H9 (cell line): ENCODE results near the gene PRMT2. TPM values are rescaled to one million over a fixed set of nuclear protein-coding genes. Genes with fewer than 3 reads are reported as not detected.

Experiments
- DNase-seq: peaks from one replicate; pipeline ENCODE4 v3.0.0-alpha.2; 2017
- H2AFZ ChIP-seq: one replicate; pipeline ENCODE4 v1.6.1; 2013; ENCODE audit warnings: mild to moderate bottlenecking, low read length, control low read depth, moderate library complexity
- H2AK5ac ChIP-seq: 2 replicates; pipeline ENCODE4 v1.6.1; 2013; ENCODE audit warnings: low read length, control low read depth, mixed read lengths; ENCODE audit not compliant: insufficient read length
- H2BK120ac ChIP-seq: one replicate; pipeline ENCODE4 v1.6.1; 2013; ENCODE audit warnings: low read depth, mild to moderate bottlenecking, low read length, control low read depth, inconsistent platforms; ENCODE audit not compliant: poor library complexity, severe bottlenecking
- H2BK12ac ChIP-seq: 2 replicates; pipeline ENCODE4 v1.6.1; 2013; ENCODE audit warnings: low read length, control low read depth, mixed read lengths, low read depth; ENCODE audit not compliant: insufficient read length
- H2BK15ac ChIP-seq: 2 replicates; pipeline ENCODE4 v1.6.1; 2013; ENCODE audit warnings: low read depth, low read length, control low read depth
- H2BK20ac ChIP-seq: one replicate; pipeline ENCODE4 v1.6.1; 2013; ENCODE audit warnings: low read depth, mild to moderate bottlenecking, low read length, control low read depth, inconsistent platforms; ENCODE audit not compliant: poor library complexity, severe bottlenecking
- H2BK5ac ChIP-seq: 2 replicates; pipeline ENCODE4 v1.6.1; 2013; ENCODE audit warnings: low read length, control low read depth, mixed read lengths; ENCODE audit not compliant: insufficient read length
- H3K14ac ChIP-seq: 2 replicates; pipeline ENCODE4 v1.6.1; 2013; ENCODE audit warnings: low read length, control low read depth; ENCODE audit not compliant: insufficient read depth
- H3K18ac ChIP-seq: 2 replicates; pipeline ENCODE4 v1.6.1; 2013; ENCODE audit warnings: low read depth, mild to moderate bottlenecking, mixed read lengths, low read length, control low read depth; ENCODE audit not compliant: insufficient read length
- H3K23ac ChIP-seq: 2 replicates; pipeline ENCODE4 v1.6.1; 2013; ENCODE audit warnings: low read length, control low read depth, mixed read lengths, low read depth; ENCODE audit not compliant: insufficient read length
- H3K23me2 ChIP-seq: 2 replicates; pipeline ENCODE4 v1.6.1; 2013; ENCODE audit warnings: low read depth, mild to moderate bottlenecking, mixed read lengths, low read length, control low read depth; ENCODE audit not compliant: insufficient read length, poor library complexity, severe bottlenecking
- H3K27ac ChIP-seq: 2 replicates; pipeline ENCODE4 v1.5.1; 2013; ENCODE audit warnings: low read length, control low read depth, mixed read lengths, low read depth; ENCODE audit not compliant: insufficient read length
- H3K27me3 ChIP-seq: 2 replicates; pipeline ENCODE4 v1.6.1; 2013; ENCODE audit warnings: low read length, control low read depth, inconsistent platforms; ENCODE audit not compliant: insufficient read depth
- H3K4ac ChIP-seq: 2 replicates; pipeline ENCODE4 v1.6.1; 2013; ENCODE audit warnings: low read depth, mild to moderate bottlenecking, control low read depth, inconsistent platforms, low read length, moderate library complexity
- H3K4me1 ChIP-seq: 2 replicates; pipeline ENCODE4 v1.6.1; 2013; ENCODE audit warnings: low read length, control low read depth, inconsistent platforms; ENCODE audit not compliant: insufficient read depth
- H3K4me2 ChIP-seq: 2 replicates; pipeline ENCODE4 v1.6.1; 2013; ENCODE audit warnings: low read length, control low read depth, mixed read lengths; ENCODE audit not compliant: insufficient read length, insufficient read depth
- H3K56ac ChIP-seq: 2 replicates; pipeline ENCODE4 v1.6.1; 2013; ENCODE audit warnings: low read depth, mild to moderate bottlenecking, mixed read lengths, low read length, control low read depth; ENCODE audit not compliant: insufficient read length
- H3K79me1 ChIP-seq: 2 replicates; pipeline ENCODE4 v1.6.1; 2013; ENCODE audit warnings: low read depth, mild to moderate bottlenecking, moderate library complexity, low read length, control low read depth, inconsistent platforms; ENCODE audit not compliant: insufficient read depth, poor library complexity, severe bottlenecking
- H3K79me2 ChIP-seq: 2 replicates; pipeline ENCODE4 v1.6.1; 2013; ENCODE audit warnings: low read length, control low read depth, inconsistent platforms; ENCODE audit not compliant: insufficient read depth
- H3K9ac ChIP-seq: 2 replicates; pipeline ENCODE4 v1.6.1; 2013; ENCODE audit warnings: low read length, control low read depth, mixed read lengths; ENCODE audit not compliant: insufficient read length; ENCODE audit errors: extremely low read depth
- H3K9me3 ChIP-seq: one replicate; pipeline ENCODE4 v1.6.1; 2013; ENCODE audit warnings: low read depth, low read length, inconsistent platforms; ENCODE audit not compliant: control insufficient read depth
- H3T11ph ChIP-seq: one replicate; pipeline ENCODE4 v1.6.1; 2013; ENCODE audit warnings: mild to moderate bottlenecking, low read length, control low read depth, inconsistent platforms
- H4K20me1 ChIP-seq: one replicate; pipeline ENCODE4 v1.6.1; 2013; ENCODE audit not compliant: control insufficient read depth, insufficient read length, insufficient read depth
- H4K5ac ChIP-seq: 2 replicates; pipeline ENCODE4 v1.6.1; 2013; ENCODE audit warnings: low read depth, mild to moderate bottlenecking, mixed read lengths, low read length, control low read depth; ENCODE audit not compliant: insufficient read length
- H4K8ac ChIP-seq: replicated peaks from 2 replicates; pipeline ENCODE4 v1.6.1; 2013; ENCODE audit warnings: low read length, control low read depth, mixed read lengths, low read depth; ENCODE audit not compliant: insufficient read length
- H4K91ac ChIP-seq: 2 replicates; pipeline ENCODE4 v1.6.1; 2013; ENCODE audit warnings: low read depth, mild to moderate bottlenecking, moderate library complexity, mixed read lengths, low read length, control low read depth; ENCODE audit not compliant: insufficient read length
- H3K27ac Mint-ChIP-seq, 3 experiments: 2 replicates in 2 of 3; 3 replicates in 1 of 3; pipeline ENCODE4 v1.8.0; 2020 to 2021; ENCODE audit warnings: mixed read lengths in 3 of 3, mild to moderate bottlenecking in 1 of 3, moderate library complexity in 1 of 3
- H3K27me3 Mint-ChIP-seq: 2 replicates; pipeline ENCODE4 v1.8.0; 2021; ENCODE audit warnings: low read depth, mild to moderate bottlenecking, moderate library complexity, mixed read lengths
- H3K36me3 Mint-ChIP-seq, 3 experiments: 2 replicates in 2 of 3; 3 replicates in 1 of 3; pipeline ENCODE4 v1.8.0; 2020 to 2021; ENCODE audit warnings: low read depth in 3 of 3, mixed read lengths in 3 of 3; ENCODE audit not compliant: insufficient read depth in 1 of 3
- H3K4me1 Mint-ChIP-seq, 2 experiments: 2 replicates each; pipeline ENCODE4 v1.8.0; 2020; ENCODE audit warnings: mixed read lengths in 2 of 2
- H3K4me3 Mint-ChIP-seq, 2 experiments: 2 replicates in 1 of 2; 3 replicates in 1 of 2; pipeline ENCODE4 v1.8.0; 2020 to 2021; ENCODE audit warnings: mild to moderate bottlenecking in 2 of 2, mixed read lengths in 2 of 2, moderate library complexity in 1 of 2
- H3K9me3 Mint-ChIP-seq, 2 experiments: 2 replicates in 1 of 2; 3 replicates in 1 of 2; pipeline ENCODE4 v1.8.0; 2020; ENCODE audit warnings: mild to moderate bottlenecking in 2 of 2, mixed read lengths in 2 of 2, moderate library complexity in 1 of 2
- CTCF ChIP-seq: fragments of 200-600 bp; sonication (generic); conservative IDR thresholded peaks from 3 replicates; pipeline ENCODE4 v1.8.0; 2021; ENCODE audit warnings: antibody characterized with exemption, mild to moderate bottlenecking
- WGBS: extraction: QIAGEN DNeasy Blood & Tissue Kit; methylation state at CpG from one replicate; pipeline ENCODE4 v1.1.7; 2013; ENCODE audit warnings: missing lambda C conversion rate, low lambda C conversion rate, mixed read lengths; ENCODE audit not compliant: insufficient read length; ENCODE audit errors: extremely low coverage; 5-methylcytosine and 5-hydroxymethylcytosine counted together
- total RNA-seq: library from RNA; stranded (reverse); gene quantifications from 2 replicates; pipeline ENCODE4 v1.2.1, GENCODE V29; 2021

The PRMT2 gene
- total RNA-seq, 1 experiment from 2014 or later: 53.7 TPM

- no peak for DNase-seq
- no peak overlapping the region for H3K27ac ChIP-seq
- Mint-ChIP-seq H3K27me3 (no peaks in the 10 kb centered on the region), H3K36me3 (peaks cover 5 to 33% (median 15%) of the 10 kb centered on the region in 3 experiments; a peak in 6 of 7 replicates), H3K4me1 (peaks cover 2 to 3% of the 10 kb centered on the region in 2 experiments), H3K4me3 (no peak overlapping the region), H3K27ac (no peak overlapping the region; a peak in 1 of 7 replicates), H3K9me3 (peaks cover 2 to 6% of the 10 kb centered on the region in 2 experiments; a peak in 4 of 5 replicates)
- no peak for TF ChIP-seq CTCF
- no peak overlapping the region for H3T11ph ChIP-seq
- H2BK120ac ChIP-seq: no peak overlapping the region
- no peak overlapping the region for H2AK5ac ChIP-seq
- no peak overlapping the region for H3K23ac ChIP-seq
- no peaks in the 10 kb centered on the region for H4K20me1 ChIP-seq
- H4K8ac ChIP-seq: no peak overlapping the region
- no peak overlapping the region for H4K91ac ChIP-seq
- no peaks in the 10 kb centered on the region for H3K27me3 ChIP-seq
- no peak overlapping the region for H4K5ac ChIP-seq
- no peaks in the 10 kb centered on the region for H3K79me2 ChIP-seq
- no peak overlapping the region for H3K4me2 ChIP-seq
- no peak overlapping the region for H2AFZ ChIP-seq
- no peak overlapping the region for H3K14ac ChIP-seq
- no peaks in the 10 kb centered on the region for H3K79me1 ChIP-seq
- no peak overlapping the region for H3K18ac ChIP-seq
- no peaks in the 10 kb centered on the region for H3K4me1 ChIP-seq
- no peak overlapping the region for H2BK20ac ChIP-seq
- H3K4ac ChIP-seq: no peak overlapping the region
- H3K9me3 ChIP-seq: no peaks in the 10 kb centered on the region
- no peak overlapping the region for H2BK5ac ChIP-seq
- no CpG with 5 or more reads among the region's 8 CpGs for WGBS
- no peak overlapping the region for H2BK15ac ChIP-seq
- no peak overlapping the region for H2BK12ac ChIP-seq
- no peak overlapping the region for H3K9ac ChIP-seq
- peaks cover 2% of the 10 kb centered on the region for H3K23me2 ChIP-seq
- H3K56ac ChIP-seq: no peak overlapping the region
These were observed 25.0 kb downstream of the PRMT2 start for GRCh38 chr21:46660505-46660904.
